Measurements from ENCODE around the gene CERS6.

- TF ChIP-seq CTCF (IDR thresholded peaks at IDR 0.05; ENCODE audit: low read depth, low read length, missing input control), result no peak
- no peak for TF ChIP-seq ZBTB33 (IDR thresholded peaks at IDR 0.05)
- no peak for TF ChIP-seq TAF1 (conservative IDR thresholded peaks at IDR 0.05)
- TF ChIP-seq RXRA (IDR thresholded peaks at IDR 0.05), result no peak
- no peak for TF ChIP-seq SP1 (IDR thresholded peaks at IDR 0.05)
- TF ChIP-seq GABPA (IDR thresholded peaks at IDR 0.05 in 1 of 2, conservative IDR thresholded peaks at IDR 0.05 in 1 of 2), result no peak
- no peak for TF ChIP-seq EGR1 (IDR thresholded peaks at IDR 0.05; ENCODE audit: low read depth in 2 of 2)
- TF ChIP-seq NR2F2 (IDR thresholded peaks at IDR 0.05), result no peak
- TF ChIP-seq YY1 (IDR thresholded peaks at IDR 0.05), result no peak
- no peak for TF ChIP-seq JUND (IDR thresholded peaks at IDR 0.05)
- TF ChIP-seq RAD21 (IDR thresholded peaks at IDR 0.05), result no peak
- TF ChIP-seq MAX (IDR thresholded peaks at IDR 0.05), result no peak
- no peak for TF ChIP-seq REST (IDR thresholded peaks at IDR 0.05)
- TF ChIP-seq FOXA1 (IDR thresholded peaks at IDR 0.05), result no peak
These were observed 278.2 kb downstream of the CERS6 start for GRCh38 chr2:168734199-168734760.

Measured in liver (tissue), 3 donors.